H1 (cell line): ENCODE data around the gene GLDC.
"Not testable (repeated sequence)": the region's sequence is repeated elsewhere in the genome, so short reads cannot be mapped to it uniquely, and the experiment has no call there.

Experiments
- ATF2 ChIP-seq: IDR thresholded peaks from 2 replicates; pipeline ENCODE4 v1.6.1; 2012; ENCODE audit warnings: low read length, inconsistent platforms
- BCL11A ChIP-seq, 2 experiments: IDR thresholded peaks; one replicate each; pipeline ENCODE4 v1.6.1; 2011; ENCODE audit warnings: low read depth in 2 of 2, low read length in 2 of 2, mild to moderate bottlenecking in 2 of 2
- POLR2A ChIP-seq, 2 experiments: IDR thresholded peaks; 1 replicate in 1 of 2; 2 replicates in 1 of 2; pipeline ENCODE4 v1.6.1; 2011; ENCODE audit warnings: low read depth in 2 of 2, low read length in 2 of 2, mild to moderate bottlenecking in 2 of 2; ENCODE audit errors: control extremely low read depth in 1 of 2
- RAD21 ChIP-seq, 2 experiments: IDR thresholded peaks in 1 of 2; conservative IDR thresholded peaks in 1 of 2; 2 replicates each; pipeline ENCODE4 v1.6.1; 2011; ENCODE audit warnings: low read depth in 2 of 2, low read length in 2 of 2, improper control_type of control experiment in 1 of 2, inconsistent platforms in 1 of 2, mild to moderate bottlenecking in 1 of 2, moderate library complexity in 1 of 2
- TF ChIP-seq, protein P1 (sequence below), 3 experiments: IDR thresholded peaks; 1 replicate in 2 of 3; 2 replicates in 1 of 3; pipeline versions ENCODE4 v1.5.1 to v1.6.1; 2011; ENCODE audit warnings: low read length in 3 of 3, mild to moderate bottlenecking in 3 of 3, inconsistent platforms in 2 of 3, low read depth in 1 of 3, moderate library complexity in 1 of 3; ENCODE audit not compliant: insufficient read depth in 1 of 3; ENCODE audit errors: control extremely low read depth in 1 of 3

GRCh38 chr9:6542617-6543016 lies 102.9 kb downstream of the GLDC start:
- not testable (repeated sequence) for TF ChIP-seq BCL11A (IDR thresholded peaks at IDR 0.05; ENCODE audit: low read depth in 2 of 2, low read length in 2 of 2); RAD21 (IDR thresholded peaks at IDR 0.05 in 1 of 2, conservative IDR thresholded peaks at IDR 0.05 in 1 of 2; ENCODE audit: low read depth in 2 of 2, low read length in 2 of 2); ATF2; POLR2A (IDR thresholded peaks at IDR 0.05; ENCODE audit: control extremely low read depth in 1 of 2, low read depth in 2 of 2, low read length in 2 of 2)
- TF ChIP-seq, protein P1, sequence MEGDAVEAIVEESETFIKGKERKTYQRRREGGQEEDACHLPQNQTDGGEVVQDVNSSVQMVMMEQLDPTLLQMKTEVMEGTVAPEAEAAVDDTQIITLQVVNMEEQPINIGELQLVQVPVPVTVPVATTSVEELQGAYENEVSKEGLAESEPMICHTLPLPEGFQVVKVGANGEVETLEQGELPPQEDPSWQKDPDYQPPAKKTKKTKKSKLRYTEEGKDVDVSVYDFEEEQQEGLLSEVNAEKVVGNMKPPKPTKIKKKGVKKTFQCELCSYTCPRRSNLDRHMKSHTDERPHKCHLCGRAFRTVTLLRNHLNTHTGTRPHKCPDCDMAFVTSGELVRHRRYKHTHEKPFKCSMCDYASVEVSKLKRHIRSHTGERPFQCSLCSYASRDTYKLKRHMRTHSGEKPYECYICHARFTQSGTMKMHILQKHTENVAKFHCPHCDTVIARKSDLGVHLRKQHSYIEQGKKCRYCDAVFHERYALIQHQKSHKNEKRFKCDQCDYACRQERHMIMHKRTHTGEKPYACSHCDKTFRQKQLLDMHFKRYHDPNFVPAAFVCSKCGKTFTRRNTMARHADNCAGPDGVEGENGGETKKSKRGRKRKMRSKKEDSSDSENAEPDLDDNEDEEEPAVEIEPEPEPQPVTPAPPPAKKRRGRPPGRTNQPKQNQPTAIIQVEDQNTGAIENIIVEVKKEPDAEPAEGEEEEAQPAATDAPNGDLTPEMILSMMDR (IDR thresholded peaks at IDR 0.05; ENCODE audit: control extremely low read depth in 1 of 3, insufficient read depth in 1 of 3, low read depth in 1 of 3, low read length in 3 of 3): not testable (repeated sequence)
